ENCODE results near the gene FLT3. TPM values are rescaled to one million over a fixed set of nuclear protein-coding genes. Genes with fewer than 3 reads are reported as not detected.

Gene FLT3
- total RNA-seq, 3 donors from 2014 or later: 0.08 to 0.11 TPM; not detected in 1

- ATAC-seq (no peak), DNase-seq (no peak)
- Mint-ChIP-seq H3K4me1 (ENCODE audit: low read depth) (peaks cover 23% of the 10 kb centered on the region), H3K36me3 (ENCODE audit: insufficient read depth) (no peaks in the 10 kb centered on the region), H3K4me3 (no peak overlapping the region), H3K27me3 (ENCODE audit: low read depth) (peaks cover 84% of the 10 kb centered on the region), H3K9me3 (no peaks in the 10 kb centered on the region)
Observed at GRCh38 chr13:27963491-27963890, 136.9 kb downstream of the FLT3 start.

GRCh38 chr13:27962982-27963381 lies 137.4 kb downstream of the FLT3 start:
- peaks cover 88% of the 10 kb centered on the region for H3K27me3 Mint-ChIP-seq (ENCODE audit: low read depth)
- no peak for ATAC-seq

GRCh38 chr13:27962128-27962841 lies 138.1 kb downstream of the FLT3 start:
- ATAC-seq (no peak), DNase-seq (no peak)
- Mint-ChIP-seq H3K9me3 (no peaks in the 10 kb centered on the region), H3K27me3 (ENCODE audit: low read depth) (peaks cover 84% of the 10 kb centered on the region), H3K4me3 (no peak overlapping the region), H3K36me3 (ENCODE audit: insufficient read depth) (no peaks in the 10 kb centered on the region), H3K4me1 (ENCODE audit: low read depth) (peaks cover 15% of the 10 kb centered on the region)

More at GRCh38 chr13:27962982-27963381, 137.4 kb downstream of the FLT3 start:
- no peak overlapping the region for H3K4me3 Mint-ChIP-seq
- DNase-seq: no peak
- H3K36me3 Mint-ChIP-seq (ENCODE audit: insufficient read depth): no peaks in the 10 kb centered on the region
- peaks cover 22% of the 10 kb centered on the region for H3K4me1 Mint-ChIP-seq (ENCODE audit: low read depth)
- H3K9me3 Mint-ChIP-seq: no peaks in the 10 kb centered on the region

GRCh38 chr13:27961227-27962085 lies 138.9 kb downstream of the FLT3 start:
- ATAC-seq (no peak), DNase-seq (no peak)
- peaks cover 84% of the 10 kb centered on the region for H3K27me3 Mint-ChIP-seq (ENCODE audit: low read depth)
- H3K9me3 Mint-ChIP-seq: no peaks in the 10 kb centered on the region
- H3K36me3 Mint-ChIP-seq (ENCODE audit: insufficient read depth): no peaks in the 10 kb centered on the region
- H3K4me1 Mint-ChIP-seq (ENCODE audit: low read depth): peaks cover 12% of the 10 kb centered on the region
- H3K4me3 Mint-ChIP-seq: peak overlapping the region; percentile 11

GRCh38 chr13:27960362-27961226 lies 139.8 kb downstream of the FLT3 start:
- DNase-seq: no peak
- ATAC-seq: peak; percentile 41 to 58
- H3K9me3 Mint-ChIP-seq: no peaks in the 10 kb centered on the region
- peaks cover 84% of the 10 kb centered on the region for H3K27me3 Mint-ChIP-seq (ENCODE audit: low read depth)
- H3K4me3 Mint-ChIP-seq: peak overlapping the region; percentile 11
- H3K4me1 Mint-ChIP-seq (ENCODE audit: low read depth): peaks cover 8% of the 10 kb centered on the region
- no peaks in the 10 kb centered on the region for H3K36me3 Mint-ChIP-seq (ENCODE audit: insufficient read depth)

- DNase-seq: no peak
- Mint-ChIP-seq H3K4me3 (peak overlapping the region; percentile 16), H3K27me3 (ENCODE audit: low read depth) (peaks cover 83% of the 10 kb centered on the region), H3K9me3 (no peaks in the 10 kb centered on the region), H3K4me1 (ENCODE audit: low read depth) (peaks cover 8% of the 10 kb centered on the region), H3K36me3 (ENCODE audit: insufficient read depth) (no peaks in the 10 kb centered on the region)
- ATAC-seq: no peak
Observed at GRCh38 chr13:27959976-27960361, 140.4 kb downstream of the FLT3 start.

GRCh38 chr13:27956576-27957300 lies 143.6 kb downstream of the FLT3 start:
- ATAC-seq: no peak
- H3K36me3 Mint-ChIP-seq (ENCODE audit: insufficient read depth): no peaks in the 10 kb centered on the region
- no peak overlapping the region for H3K4me3 Mint-ChIP-seq
- no peaks in the 10 kb centered on the region for H3K9me3 Mint-ChIP-seq
- H3K27me3 Mint-ChIP-seq (ENCODE audit: low read depth): peaks cover 78% of the 10 kb centered on the region
- DNase-seq: no peak
- H3K4me1 Mint-ChIP-seq (ENCODE audit: low read depth): peaks cover 16% of the 10 kb centered on the region

- DNase-seq: no peak
- Mint-ChIP-seq H3K9me3 (peaks cover under 1% of the 10 kb centered on the region), H3K27me3 (ENCODE audit: low read depth) (peaks cover 72% of the 10 kb centered on the region), H3K4me3 (no peak overlapping the region), H3K36me3 (ENCODE audit: insufficient read depth) (no peaks in the 10 kb centered on the region), H3K4me1 (ENCODE audit: low read depth) (peaks cover 10% of the 10 kb centered on the region)
- no peak for ATAC-seq
Observed at GRCh38 chr13:27955014-27955591, 145.3 kb downstream of the FLT3 start.

- Mint-ChIP-seq H3K4me3 (peak overlapping the region; percentile 73), H3K4me1 (ENCODE audit: low read depth) (peaks cover 9% of the 10 kb centered on the region), H3K27me3 (ENCODE audit: low read depth) (peaks cover 69% of the 10 kb centered on the region), H3K9me3 (peaks cover 4% of the 10 kb centered on the region), H3K36me3 (ENCODE audit: insufficient read depth) (no peaks in the 10 kb centered on the region)
- DNase-seq (no peak), ATAC-seq (peak; percentile 34 to 42)
Observed at GRCh38 chr13:27954406-27954851, 145.9 kb downstream of the FLT3 start.

- DNase-seq: peak; percentile 42
- Mint-ChIP-seq H3K9me3 (peaks cover 4% of the 10 kb centered on the region), H3K36me3 (ENCODE audit: insufficient read depth) (no peaks in the 10 kb centered on the region), H3K4me1 (ENCODE audit: low read depth) (peaks cover 9% of the 10 kb centered on the region), H3K27me3 (ENCODE audit: low read depth) (peaks cover 64% of the 10 kb centered on the region), H3K4me3 (peak overlapping the region; percentile 73)
- ATAC-seq: peak; percentile 94 to 97
Observed at GRCh38 chr13:27953676-27954405, 146.5 kb downstream of the FLT3 start.
